DMS153 treated with DMSO at 0.1 percent for 48 hours (cell line): ENCODE results near the gene SLC27A2.
"Not testable (repeated sequence)": the region's sequence is repeated elsewhere in the genome, so short reads cannot be mapped to it uniquely, and the experiment has no call there.

ENCODE experiments used
- DNase-seq: peaks from one replicate; lab custom pipeline; 2025; ENCODE audit not compliant: unreplicated experiment; lab: John Stamatoyannopoulos, UW

The SLC27A2 gene

DNA sequence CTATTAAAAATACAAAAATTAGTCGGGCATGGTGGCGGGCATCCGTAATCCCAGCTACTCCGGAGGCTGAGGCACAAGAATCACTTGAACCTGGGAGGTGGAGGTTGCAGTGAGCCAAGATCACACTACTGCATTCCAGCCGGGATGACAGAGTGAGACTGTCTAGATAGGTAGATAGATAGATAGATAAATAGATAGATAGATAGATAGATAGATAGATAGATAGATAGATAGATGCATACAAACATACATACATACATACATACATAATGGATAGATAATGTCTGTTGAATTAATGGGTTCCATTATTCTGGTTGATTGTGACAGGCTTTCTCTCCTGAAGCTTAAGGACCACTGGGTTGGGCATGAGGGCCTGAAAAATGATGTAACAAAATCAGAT, 6.8 kb downstream of the SLC27A2 start:
- not testable (repeated sequence) for DNase-seq

DNA sequence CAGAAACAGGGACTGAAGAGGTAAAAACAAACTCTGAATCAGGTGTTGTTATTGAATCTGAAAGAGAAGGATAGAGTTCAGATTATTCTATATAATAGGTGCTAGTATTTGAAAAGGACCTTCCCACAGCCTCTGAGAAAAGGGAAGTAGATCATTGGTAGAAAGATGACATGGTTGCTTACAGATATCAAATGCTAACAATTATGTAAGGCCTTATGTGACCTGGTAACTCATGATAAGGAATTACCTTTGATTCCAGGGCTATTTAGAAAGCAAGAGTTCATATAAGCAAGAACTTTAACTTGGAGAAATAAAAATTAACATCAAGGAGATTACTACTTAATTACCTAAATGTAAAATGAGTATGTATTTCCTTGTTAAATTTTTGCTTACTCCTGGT, 7.6 kb downstream of the SLC27A2 start:
- DNase-seq: no peak

DNA sequence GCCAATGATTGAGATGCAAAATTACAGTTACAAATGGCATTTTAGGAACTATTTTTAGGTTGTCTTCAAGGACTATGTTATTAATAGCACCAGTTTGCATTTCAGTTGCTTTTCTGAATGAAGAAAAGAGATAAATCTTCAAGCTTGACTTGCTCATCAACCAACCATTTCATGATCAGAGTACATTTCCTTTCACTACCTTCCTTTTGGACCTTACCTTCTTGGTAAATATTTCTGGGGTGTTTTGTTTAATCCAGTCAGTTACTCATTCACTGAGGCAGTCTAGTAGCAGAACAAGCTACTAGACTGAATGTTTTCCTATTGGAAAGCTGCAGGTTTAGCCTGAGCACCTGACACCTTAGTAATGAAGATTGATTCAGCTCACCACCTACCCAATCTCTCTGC, 8.2 kb downstream of the SLC27A2 start:
- DNase-seq: no peak

DNA sequence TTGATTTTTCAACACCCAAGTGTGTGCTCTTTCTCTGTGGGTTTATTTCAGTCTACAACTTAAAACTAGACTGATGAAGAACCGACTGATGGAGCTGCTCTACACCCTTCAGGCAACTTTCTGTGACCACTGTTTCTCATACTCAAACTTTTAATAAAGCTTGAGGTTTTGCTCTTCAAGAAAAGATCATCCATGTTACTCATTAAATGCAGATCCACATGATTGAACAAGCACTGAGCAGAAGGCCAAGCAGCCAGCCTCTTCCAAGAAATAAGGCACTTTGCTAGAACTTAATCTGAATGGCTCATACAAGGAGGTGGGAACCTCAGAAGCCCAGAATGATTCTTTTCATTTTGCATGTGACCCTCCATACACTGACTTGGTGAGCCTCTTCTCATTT, 8.7 kb downstream of the SLC27A2 start:
- DNase-seq: no peak

DNA sequence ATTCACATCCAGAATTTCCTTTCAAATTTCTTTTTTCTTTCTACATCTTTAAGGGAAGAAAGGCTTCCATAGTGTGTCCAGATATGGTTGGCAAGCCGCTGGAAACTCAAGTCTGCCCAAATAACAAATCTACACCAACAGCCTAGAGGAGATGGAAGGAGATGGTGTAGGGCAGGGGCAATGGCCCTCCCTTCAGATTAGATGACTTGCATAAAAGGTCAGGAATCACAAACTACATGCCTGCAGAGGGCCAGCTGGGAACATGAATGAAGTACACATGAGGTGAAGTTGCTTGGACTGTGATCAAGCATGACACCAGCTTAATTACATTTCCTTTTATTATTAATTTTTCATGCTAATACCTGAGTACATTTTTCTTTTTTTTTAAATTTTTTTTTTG, 10.2 kb downstream of the SLC27A2 start:
- no peak for DNase-seq

DNA sequence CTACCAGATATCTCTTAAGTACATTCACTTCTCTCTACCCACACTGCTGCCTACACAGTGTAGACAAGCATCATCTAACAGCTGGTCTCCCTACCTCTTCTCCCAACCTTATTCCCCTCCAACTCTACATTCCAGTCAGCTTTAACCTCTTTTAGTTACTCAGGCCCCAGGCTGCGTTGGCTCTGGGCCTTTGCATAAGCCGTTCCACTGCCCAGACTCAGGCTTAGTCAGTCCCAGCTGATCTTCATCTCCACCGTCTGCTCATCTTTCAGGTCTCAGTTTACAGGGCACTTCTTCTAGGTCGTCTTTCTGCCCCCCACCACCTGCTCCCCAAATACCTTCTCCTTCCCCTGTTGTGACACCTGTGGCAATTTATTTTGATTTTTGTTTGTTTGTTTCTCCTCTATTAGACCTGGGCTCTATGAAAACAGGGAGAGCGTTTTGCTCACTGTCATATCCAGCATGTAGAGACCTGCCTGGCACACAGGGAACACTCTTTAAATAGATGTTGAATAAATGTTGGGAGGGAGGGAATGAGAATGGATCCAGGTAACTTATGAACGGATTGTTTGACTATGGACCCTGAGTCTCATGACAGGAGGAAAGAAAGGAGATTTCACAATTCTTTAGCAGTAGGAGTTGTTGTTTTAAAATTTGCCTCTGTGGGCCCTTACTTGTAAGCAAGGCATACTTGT, 11.1 kb downstream of the SLC27A2 start:
- no peak for DNase-seq

DNA sequence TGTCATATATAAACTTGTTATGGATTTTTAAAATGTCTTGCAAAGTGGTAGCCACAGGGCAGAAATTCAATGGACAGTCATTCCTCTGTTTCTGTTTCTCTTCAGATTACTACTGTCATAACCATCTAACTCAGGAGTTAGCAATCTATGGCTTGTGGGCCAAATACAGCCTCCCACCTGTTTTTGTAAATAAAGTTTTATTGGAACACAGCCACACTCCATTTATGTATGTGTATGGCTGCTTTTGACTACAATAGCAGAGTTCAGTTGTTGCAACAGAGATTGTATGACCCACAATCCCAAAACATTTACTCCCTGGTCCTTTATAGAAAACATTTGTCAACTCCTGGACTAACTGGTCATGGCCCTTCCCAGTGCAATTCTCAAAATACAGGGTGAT, 20.0 kb downstream of the SLC27A2 start:
- no peak for DNase-seq

DNA sequence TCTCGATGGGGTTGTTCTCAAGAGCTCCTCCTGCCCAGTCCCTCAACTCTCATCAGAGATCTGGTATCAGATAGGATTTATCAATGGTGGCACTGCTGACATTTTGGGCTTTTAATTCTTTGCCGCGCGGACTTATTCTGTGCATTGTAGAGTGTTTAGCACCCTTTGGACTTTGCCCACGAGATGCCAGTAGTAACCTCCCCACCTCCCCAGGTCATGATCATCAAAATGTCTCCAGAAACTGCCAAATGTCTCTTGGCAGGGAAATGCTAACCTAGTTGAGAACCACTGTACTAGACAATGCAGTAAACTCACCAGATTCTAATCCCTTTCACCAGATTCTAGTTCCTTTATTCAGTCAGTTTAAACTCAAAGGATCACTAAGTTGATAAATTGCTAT, 24.0 kb downstream of the SLC27A2 start:
- no peak for DNase-seq

DNA sequence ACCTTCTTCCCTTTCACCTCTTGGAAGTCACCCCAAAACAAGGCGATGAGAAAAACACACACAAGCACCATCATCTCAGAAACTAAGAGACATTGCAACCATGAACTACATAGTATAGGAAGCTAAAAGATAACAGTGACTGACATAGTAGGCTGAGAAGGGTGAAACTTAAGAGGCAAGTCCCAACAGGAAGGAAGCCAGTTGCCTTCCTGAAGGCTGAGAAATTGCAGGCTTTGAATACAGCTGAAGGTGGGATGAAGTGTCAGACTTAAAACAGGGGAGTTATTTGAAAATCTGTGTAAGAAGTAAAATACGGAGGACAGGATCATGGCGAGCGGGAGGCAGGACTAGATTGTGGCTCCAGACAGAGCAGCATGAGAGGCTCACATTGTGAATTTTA, 27.8 kb downstream of the SLC27A2 start:
- DNase-seq: no peak

DNA sequence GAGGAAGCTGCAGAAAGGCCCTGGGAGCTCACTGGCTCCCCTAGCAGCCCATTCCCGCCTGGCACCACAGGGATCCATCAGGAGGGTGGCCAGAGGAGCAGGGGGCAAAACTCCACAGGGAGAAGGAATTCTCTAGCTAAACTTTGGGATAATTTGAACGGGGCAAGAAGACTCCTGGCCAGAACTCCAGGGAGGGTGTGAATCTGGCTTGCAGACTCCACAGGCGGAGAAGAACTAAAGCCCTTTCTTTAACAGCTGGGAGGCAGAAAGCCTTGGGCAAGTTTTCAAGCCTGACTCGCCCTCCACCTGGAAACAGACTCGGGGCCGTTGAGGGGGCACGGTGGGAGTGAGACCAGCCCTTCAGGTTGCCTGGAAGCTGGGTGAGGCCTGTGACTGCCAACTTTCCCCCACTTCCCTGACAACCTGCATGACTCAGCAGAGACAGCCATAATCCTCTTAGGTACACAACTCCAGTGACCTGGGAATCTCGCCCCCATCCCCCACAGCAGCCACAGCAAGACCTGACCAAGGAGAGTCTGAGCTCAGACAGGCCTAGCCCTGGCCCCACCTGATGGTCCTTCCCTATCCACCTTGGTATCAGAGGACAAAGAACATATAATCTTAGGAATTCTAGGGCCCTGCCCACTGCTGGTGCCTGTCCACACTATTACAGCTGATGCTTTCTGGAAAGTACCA, 28.6 kb downstream of the SLC27A2 start:
- no peak for DNase-seq

DNA sequence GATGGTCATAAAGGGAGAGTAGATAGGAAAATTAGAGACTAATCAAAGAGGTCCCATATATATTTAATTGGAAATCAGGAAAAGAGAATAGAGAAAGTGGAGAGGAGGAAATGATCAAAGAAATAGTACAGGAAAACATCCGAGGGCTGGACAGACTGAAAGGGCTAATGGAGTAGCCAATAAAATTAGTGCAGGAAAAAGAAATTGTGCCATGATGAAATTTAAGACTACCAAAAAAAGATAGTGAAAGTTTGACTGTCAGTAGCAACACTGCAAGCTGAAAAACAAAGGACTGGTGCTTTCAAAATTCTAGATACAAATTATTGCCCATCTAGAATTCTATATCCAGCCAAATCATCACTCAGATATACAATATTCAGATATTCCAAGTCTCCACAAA, 36.3 kb downstream of the SLC27A2 start:
- DNase-seq: no peak

DNA sequence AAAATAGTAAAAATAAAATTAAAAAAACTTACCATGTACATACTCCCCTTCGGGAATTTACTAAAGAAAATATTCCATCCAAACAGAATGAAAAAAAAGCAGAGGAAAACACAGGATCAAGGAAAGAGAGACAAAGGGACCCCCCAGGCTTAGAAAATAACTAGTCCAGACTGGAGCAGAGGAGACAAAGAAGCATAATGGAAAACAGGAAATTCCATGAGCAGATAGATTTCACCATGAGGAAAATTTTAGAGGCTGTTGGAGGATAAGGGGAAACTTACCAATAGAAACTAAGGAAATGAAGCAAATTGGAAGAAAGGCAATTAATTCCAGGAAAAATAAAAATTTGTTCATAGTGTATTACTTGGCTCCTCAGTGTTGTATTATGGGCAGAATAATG, 36.7 kb downstream of the SLC27A2 start:
- DNase-seq: no peak

DNA sequence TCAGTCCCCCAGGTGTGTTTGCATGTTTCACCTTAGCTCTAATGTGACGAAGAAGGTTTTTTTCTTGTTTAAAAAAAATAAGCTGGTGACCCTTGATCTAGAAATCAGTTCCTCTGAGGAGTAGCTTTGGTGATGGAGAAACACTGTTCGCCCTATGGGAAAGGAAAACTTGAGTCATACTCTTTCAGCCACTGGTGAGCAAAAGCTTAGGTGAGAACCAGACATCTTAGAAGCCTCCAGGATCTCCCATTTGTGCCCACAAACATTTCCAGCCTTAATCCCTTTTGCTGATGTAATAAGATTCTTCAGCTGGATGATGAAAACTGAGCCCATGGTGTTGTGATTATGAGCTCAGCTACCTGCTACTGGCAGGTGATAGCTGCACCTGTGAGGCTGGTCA, 37.8 kb downstream of the SLC27A2 start:
- DNase-seq: no peak

DNA sequence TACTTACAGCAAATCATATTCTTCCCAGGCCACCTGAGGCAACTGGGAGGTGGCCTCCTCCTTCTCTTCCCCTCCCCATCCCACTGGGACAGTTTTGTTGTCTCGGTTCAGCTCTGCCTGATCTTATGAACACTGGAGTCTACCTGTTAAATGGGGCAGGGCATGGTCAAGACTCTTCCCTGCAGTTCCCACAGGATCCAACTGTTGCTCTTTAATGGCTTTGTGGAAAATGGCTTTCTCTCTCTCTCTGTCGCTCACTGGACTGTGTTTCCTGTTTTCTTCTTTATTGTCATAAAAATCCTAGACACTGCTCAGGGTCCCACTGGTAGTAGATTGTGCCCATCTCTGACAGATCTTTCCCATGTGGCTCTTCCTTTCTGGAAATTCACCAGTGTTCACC, 40.2 kb downstream of the SLC27A2 start:
- no peak for DNase-seq

DNA sequence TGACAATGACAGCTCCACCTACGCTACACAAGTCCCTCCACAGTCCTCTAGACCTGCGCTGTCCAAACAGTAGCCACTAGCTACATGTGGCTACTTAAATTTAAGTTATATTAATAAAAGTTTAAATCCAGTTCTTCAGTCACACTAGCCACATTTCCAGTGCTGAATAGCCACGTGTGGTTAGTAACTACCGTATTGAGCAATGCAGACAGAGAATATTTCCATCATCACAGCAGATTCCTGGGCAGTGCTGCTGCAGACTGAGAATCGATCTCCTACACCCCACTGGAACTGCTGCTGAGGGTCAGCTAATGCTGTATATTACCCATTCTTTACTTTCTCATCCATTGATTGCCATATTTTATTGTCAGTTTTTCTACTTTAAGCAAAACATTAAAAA, 42.6 kb downstream of the SLC27A2 start:
- no peak for DNase-seq

DNA sequence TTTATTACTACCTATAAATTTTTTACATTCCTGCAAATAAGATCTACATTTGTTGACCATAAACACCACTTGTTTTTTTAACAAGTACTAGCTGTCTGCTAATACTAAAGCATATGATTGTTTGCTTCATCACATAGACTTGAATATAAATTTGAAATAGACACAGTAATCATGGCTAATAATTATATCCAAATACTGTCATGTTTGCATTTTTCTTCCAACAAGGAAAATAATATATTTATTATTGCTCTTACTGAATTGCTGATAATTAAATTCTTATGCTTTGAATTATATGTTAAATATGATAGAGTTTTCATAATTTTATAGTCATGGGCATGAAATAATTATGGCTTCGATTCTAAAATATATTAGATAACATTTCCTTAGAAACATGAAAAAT, 43.1 kb downstream of the SLC27A2 start:
- no peak for DNase-seq

DNA sequence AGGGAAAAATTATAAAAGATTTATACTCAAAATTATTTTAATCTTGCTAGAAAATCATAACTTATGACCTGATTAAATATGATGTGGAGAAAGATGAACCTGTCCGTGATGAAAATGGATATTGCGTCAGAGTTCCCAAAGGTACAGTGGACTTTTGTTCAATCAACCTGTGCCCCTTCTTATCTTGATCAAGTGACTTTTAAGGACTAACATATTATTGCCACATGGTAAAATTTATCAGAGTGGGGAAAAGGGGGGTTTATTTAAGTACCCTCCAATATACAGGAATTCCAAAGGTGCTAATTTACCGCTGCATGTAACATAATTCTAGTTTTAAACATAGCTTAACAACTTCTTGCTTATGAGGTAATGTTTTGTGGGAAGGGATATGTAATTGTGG, 43.9 kb downstream of the SLC27A2 start:
- no peak for DNase-seq

DNA sequence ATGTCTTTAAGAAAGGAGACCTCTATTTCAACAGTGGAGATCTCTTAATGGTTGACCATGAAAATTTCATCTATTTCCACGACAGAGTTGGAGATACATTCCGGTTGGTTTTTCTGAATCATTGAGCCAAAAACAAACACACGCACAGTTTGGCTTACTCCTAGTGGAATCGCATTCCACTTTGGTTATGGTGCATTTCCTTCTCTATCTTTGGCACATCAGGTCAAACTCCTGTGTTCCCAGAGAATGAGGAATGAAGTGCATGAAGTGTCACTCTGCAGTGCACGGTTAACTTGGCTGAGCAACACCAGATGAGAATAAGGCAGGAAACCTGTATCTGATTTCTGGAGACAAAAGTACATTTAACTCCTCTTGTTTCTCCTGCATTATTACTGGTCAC, 45.1 kb downstream of the SLC27A2 start:
- no peak for DNase-seq

DNA sequence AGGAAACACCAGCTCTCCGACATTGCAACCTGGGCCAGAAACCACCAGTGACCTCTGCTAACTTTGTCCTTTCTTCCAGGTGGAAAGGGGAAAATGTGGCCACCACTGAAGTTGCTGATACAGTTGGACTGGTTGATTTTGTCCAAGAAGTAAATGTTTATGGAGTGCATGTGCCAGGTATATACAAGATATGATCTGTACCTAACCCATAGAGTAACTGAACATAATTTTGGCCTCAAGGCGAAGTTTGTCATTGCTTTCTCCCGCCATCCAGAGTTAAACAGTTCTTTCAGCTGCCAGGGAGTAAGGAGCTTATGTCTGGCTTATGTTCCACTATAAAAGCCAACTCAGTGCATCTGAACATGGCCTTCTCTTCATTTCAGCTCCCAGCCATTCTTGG, 46.9 kb downstream of the SLC27A2 start:
- DNase-seq: no peak

DNA sequence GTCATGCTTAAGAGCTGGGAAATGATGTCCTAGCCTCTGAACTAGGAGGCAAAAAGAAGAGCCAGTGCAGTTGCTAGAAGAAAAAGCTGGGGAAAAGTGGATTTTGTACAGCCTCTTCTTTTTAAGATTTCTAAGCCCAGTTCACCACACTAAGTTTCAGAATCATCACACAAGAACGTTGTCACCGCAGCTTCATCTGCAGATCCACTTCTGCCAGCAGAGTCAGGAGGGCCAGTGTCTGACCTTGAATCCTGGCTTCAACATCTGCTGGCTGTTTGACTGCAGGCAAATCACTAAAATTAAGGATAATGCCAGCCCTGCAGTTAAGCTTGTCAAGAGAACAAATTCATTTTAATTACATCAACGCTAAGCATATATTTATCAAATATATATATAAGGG, 47.3 kb downstream of the SLC27A2 start:
- no peak for DNase-seq

DNA sequence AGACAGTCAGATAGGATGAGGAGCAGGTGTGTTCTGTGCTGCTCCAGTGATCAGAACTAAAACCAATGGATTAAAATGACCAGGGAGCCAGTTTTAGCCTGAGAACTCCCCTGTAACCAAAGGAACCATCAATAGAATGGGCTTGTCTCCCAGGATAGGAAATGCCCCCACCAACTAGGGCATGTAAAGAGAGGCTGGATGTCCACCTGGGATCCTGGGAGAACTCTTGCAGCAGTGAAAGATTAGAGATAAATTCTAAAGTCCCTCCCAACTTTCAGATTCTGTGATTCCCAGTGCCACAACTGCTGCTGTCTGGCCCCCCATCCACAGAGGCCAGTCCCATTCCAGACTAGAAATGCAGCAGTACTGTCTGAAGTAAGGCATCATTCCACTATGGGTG, 49.8 kb downstream of the SLC27A2 start:
- DNase-seq: no peak

DNA sequence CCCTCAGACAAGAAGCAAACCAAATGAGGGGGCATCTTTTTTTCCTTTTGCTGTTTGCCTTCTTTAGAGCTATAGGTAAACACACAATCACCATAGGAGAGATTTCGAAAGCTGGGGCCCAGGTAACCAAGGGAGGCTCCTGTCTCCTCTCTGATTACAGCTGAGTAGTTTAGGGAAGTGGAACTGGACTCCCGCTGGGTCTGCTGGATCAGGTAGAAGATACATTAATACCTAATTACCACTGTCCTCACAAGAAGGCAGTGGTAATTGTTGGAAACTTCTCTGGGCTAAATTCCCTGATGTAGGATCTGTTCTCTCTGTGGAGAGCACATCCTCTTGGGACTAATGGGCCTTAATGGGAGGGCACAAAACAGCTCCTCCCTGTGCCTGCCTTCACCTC, 50.8 kb downstream of the SLC27A2 start:
- no peak for DNase-seq

DNA sequence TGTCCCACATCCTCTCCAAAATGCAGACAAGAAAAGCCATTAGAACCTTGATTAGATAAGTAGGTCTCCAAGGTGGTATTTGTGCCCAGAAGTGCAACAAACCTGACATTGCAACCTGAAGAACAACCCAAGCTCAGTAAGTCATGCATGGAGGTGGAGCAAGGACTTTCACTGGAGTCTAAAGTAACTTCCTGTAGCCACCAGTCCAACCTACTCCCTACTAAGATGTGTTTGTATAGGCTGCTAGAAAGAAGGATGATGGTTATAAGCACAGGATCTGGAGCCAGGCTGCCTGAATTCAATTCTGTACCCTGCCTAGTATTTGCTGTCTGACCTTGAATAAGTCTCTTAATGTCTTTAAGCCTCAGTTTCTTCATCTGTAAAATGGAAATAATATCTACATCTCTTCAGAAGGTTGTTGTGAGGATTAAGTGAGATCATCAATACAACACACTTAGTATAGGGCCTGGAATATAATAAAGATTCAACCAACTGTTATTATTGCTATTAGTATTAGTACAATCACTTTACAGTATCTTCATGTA, 51.3 kb downstream of the SLC27A2 start:
- no peak for DNase-seq
